ENCODE measurements around the gene PPP1R9B.

The PPP1R9B gene

GRCh38 chr17:50133028-50133768 is 17.3 kb downstream of the PPP1R9B start:
- peaks cover 38% of the 10 kb centered on the region for H3K36me3 ChIP-seq (ENCODE audit: insufficient read depth, low read length)
- H3K4me1 ChIP-seq (ENCODE audit: control insufficient read depth, insufficient read depth, low read length): peaks cover 25% of the 10 kb centered on the region
- no peak overlapping the region for H3K4me2 ChIP-seq (ENCODE audit: low read length)
- H3K9ac ChIP-seq (ENCODE audit: low read depth, low read length): no peak overlapping the region
- H3K4me3 ChIP-seq (ENCODE audit: low read length): no peak overlapping the region
- H3K9me3 ChIP-seq (replicated peaks; ENCODE audit: low read length): no peaks in the 10 kb centered on the region
- H3K27me3 ChIP-seq (ENCODE audit: control insufficient read depth, insufficient read depth, low read length): no peaks in the 10 kb centered on the region

GRCh38 chr17:50132104-50132794 is 18.2 kb downstream of the PPP1R9B start:
- no peak overlapping the region for H3K4me2 ChIP-seq (ENCODE audit: low read length)
- H3K9me3 ChIP-seq (replicated peaks; ENCODE audit: low read length): no peaks in the 10 kb centered on the region
- H3K36me3 ChIP-seq (ENCODE audit: insufficient read depth, low read length): peaks cover 29% of the 10 kb centered on the region
- H3K4me1 ChIP-seq (ENCODE audit: control insufficient read depth, insufficient read depth, low read length): peaks cover 25% of the 10 kb centered on the region
- peaks cover 2% of the 10 kb centered on the region for H3K27me3 ChIP-seq (ENCODE audit: control insufficient read depth, insufficient read depth, low read length)
- H3K9ac ChIP-seq (ENCODE audit: low read depth, low read length): no peak overlapping the region
- H3K4me3 ChIP-seq (ENCODE audit: low read length): no peak overlapping the region

DNA sequence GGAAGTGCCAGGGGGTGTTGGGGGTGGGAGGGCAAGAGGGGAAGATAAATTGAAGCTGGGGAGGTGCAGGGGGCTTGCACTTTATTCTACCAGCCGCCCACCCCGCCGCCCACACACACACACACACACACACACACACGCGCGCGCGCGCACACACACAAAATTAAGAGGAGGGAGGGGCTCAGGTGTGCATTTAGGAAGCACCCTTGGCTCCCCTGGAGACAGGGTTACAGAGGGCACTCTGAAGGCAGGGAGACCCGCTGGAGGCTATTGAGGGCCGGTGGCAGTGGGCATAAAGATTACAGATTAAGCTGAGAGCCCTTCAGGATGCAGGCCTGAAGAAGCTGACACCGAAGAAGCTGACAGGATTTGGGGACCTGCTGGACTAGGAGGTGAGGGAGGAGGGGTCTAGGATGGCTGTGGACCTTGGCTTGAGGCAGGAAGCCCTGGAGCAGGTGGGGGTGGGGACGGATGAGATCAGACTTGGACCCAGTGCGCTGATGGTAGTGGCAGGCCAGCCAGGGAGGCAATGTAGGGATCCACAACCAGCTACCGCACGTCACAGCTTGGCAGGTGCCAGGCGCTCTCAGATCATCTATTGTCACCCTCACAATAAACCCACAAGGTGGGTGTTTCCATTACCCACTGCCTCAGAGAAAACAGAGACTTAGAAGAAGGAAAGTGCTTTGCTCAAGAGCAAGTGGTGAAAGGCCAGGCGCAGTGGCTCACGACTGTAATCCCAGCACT is 19.7 kb downstream of the PPP1R9B start:
- H3K4me2 ChIP-seq (ENCODE audit: low read length): no peak overlapping the region
- H3K4me1 ChIP-seq (ENCODE audit: control insufficient read depth, insufficient read depth, low read length): peaks cover 25% of the 10 kb centered on the region
- H3K27me3 ChIP-seq (ENCODE audit: control insufficient read depth, insufficient read depth, low read length): peaks cover 2% of the 10 kb centered on the region
- H3K36me3 ChIP-seq (ENCODE audit: insufficient read depth, low read length): peaks cover 15% of the 10 kb centered on the region
- H3K9me3 ChIP-seq (replicated peaks; ENCODE audit: low read length): no peaks in the 10 kb centered on the region
- no peak overlapping the region for H3K4me3 ChIP-seq (ENCODE audit: low read length)
- no peak overlapping the region for H3K9ac ChIP-seq (ENCODE audit: low read depth, low read length)

GRCh38 chr17:50129728-50130558 is 20.5 kb downstream of the PPP1R9B start, which contains the start of gene SAMD14:
Gene SAMD14 (minus strand): TSS chr17:50130160. CDS start chr17:50124959, 5,201 bp downstream.
- no peak within 1 kb of the TSS for H3K9ac ChIP-seq (ENCODE audit: low read depth, low read length)

GRCh38 chr17:50129353-50129727 is 21.1 kb downstream of the PPP1R9B start:
- Histone ChIP-seq H3K4me1 (ENCODE audit: control insufficient read depth, insufficient read depth, low read length) (peaks cover 20% of the 10 kb centered on the region), H3K36me3 (ENCODE audit: insufficient read depth, low read length) (peaks cover 5% of the 10 kb centered on the region), H3K27me3 (ENCODE audit: control insufficient read depth, insufficient read depth, low read length) (peaks cover 2% of the 10 kb centered on the region), H3K9ac (ENCODE audit: low read depth, low read length) (no peak overlapping the region), H3K9me3 (replicated peaks; ENCODE audit: low read length) (no peaks in the 10 kb centered on the region), H3K4me2 (ENCODE audit: low read length) (peak overlapping the region; percentile 88), H3K4me3 (ENCODE audit: low read length) (peak overlapping the region; percentile 53)

More at GRCh38 chr17:50129728-50130558, 20.5 kb downstream of the PPP1R9B start, which contains the start of gene SAMD14:
- peak within 1 kb of the TSS; percentile 63 for H3K4me3 ChIP-seq (ENCODE audit: low read length)
- no peaks in the 10 kb centered on the region for H3K9me3 ChIP-seq (replicated peaks; ENCODE audit: low read length)
- H3K27me3 ChIP-seq (ENCODE audit: control insufficient read depth, insufficient read depth, low read length): peaks cover 2% of the 10 kb centered on the region
- peaks cover 25% of the 10 kb centered on the region for H3K4me1 ChIP-seq (ENCODE audit: control insufficient read depth, insufficient read depth, low read length)
- H3K36me3 ChIP-seq (ENCODE audit: insufficient read depth, low read length): peaks cover 10% of the 10 kb centered on the region
- peak within 1 kb of the TSS; percentile 88 for H3K4me2 ChIP-seq (ENCODE audit: low read length)

GRCh38 chr17:50128441-50129352 is 21.8 kb downstream of the PPP1R9B start:
- Histone ChIP-seq H3K9me3 (replicated peaks; ENCODE audit: low read length) (no peaks in the 10 kb centered on the region), H3K4me2 (ENCODE audit: low read length) (no peak overlapping the region), H3K9ac (ENCODE audit: low read depth, low read length) (no peak overlapping the region), H3K27me3 (ENCODE audit: control insufficient read depth, insufficient read depth, low read length) (peaks cover 2% of the 10 kb centered on the region), H3K4me3 (ENCODE audit: low read length) (no peak overlapping the region), H3K36me3 (ENCODE audit: insufficient read depth, low read length) (no peaks in the 10 kb centered on the region), H3K4me1 (ENCODE audit: control insufficient read depth, insufficient read depth, low read length) (peaks cover 13% of the 10 kb centered on the region)

DNA sequence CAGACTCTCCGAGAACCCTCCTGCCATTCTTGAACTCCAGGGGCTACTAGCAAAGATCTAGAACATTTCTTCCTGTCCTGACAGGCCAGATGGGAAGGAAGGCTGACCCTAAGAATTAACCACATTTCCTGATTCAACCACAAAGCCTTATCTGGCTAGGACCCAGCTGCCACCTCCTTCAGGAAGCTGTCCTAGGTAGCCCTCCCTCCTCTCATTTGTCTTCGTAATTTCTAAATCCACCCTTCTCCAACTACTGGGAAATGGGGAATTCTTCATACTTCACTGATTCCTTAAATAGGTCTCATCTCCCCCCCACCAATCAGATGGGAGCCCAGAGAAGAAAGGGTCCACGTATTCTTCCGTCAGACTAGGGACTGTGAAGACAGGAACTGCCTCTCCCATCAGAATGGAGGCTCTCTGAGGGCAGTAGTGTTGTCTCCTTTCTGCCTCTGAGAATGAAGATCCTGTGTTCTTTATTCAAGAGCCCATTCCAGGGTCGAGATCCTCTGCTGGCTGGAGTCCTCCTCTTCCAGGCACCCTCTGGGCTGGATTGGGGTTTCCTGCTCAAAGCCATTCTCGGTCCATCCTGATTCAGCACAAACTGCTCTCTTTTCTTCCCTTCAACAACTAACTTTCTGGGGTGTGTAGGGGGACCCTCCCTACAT is 22.6 kb downstream of the PPP1R9B start:
- Histone ChIP-seq H3K36me3 (ENCODE audit: insufficient read depth, low read length) (no peaks in the 10 kb centered on the region), H3K27me3 (ENCODE audit: control insufficient read depth, insufficient read depth, low read length) (peaks cover 7% of the 10 kb centered on the region), H3K4me2 (ENCODE audit: low read length) (no peak overlapping the region), H3K9ac (ENCODE audit: low read depth, low read length) (no peak overlapping the region), H3K4me1 (ENCODE audit: control insufficient read depth, insufficient read depth, low read length) (peaks cover 4% of the 10 kb centered on the region), H3K9me3 (replicated peaks; ENCODE audit: low read length) (no peaks in the 10 kb centered on the region), H3K4me3 (ENCODE audit: low read length) (no peak overlapping the region)

DNA sequence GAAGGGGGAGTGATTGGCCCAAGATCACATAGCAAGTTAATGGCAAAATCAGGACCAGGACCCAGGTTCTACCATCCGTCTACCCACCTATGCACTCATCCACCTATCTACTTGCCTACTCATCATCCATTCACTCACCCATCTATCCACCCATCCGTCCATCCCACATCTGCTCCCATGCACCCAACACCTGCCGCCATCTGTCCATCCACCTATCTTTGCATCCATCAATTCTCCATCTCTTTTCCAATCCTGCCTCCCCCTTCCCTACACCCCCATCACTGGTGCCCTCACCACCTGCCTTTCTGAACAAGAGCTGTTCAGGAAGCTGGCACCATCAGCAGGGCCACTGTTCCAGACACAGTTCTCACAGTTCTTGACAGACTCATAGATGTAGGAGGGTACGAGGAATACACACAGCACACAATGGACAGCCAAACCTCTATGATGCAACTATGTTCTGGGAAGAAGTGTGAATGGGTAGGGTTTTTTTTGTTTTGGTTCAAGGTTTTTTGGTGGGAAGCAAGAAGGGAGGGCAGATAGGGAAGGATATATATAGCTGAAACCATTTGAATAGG is 25.0 kb downstream of the PPP1R9B start:
- Histone ChIP-seq H3K4me2 (ENCODE audit: low read length) (no peak overlapping the region), H3K36me3 (ENCODE audit: insufficient read depth, low read length) (no peaks in the 10 kb centered on the region), H3K9ac (ENCODE audit: low read depth, low read length) (no peak overlapping the region), H3K4me1 (ENCODE audit: control insufficient read depth, insufficient read depth, low read length) (peaks cover 3% of the 10 kb centered on the region), H3K27me3 (ENCODE audit: control insufficient read depth, insufficient read depth, low read length) (peaks cover 20% of the 10 kb centered on the region), H3K4me3 (ENCODE audit: low read length) (no peak overlapping the region), H3K9me3 (replicated peaks; ENCODE audit: low read length) (no peaks in the 10 kb centered on the region)

- Histone ChIP-seq H3K4me2 (ENCODE audit: low read length) (peak overlapping the region; percentile 16), H3K4me1 (ENCODE audit: control insufficient read depth, insufficient read depth, low read length) (no peaks in the 10 kb centered on the region), H3K27me3 (ENCODE audit: control insufficient read depth, insufficient read depth, low read length) (peaks cover 37% of the 10 kb centered on the region), H3K4me3 (ENCODE audit: low read length) (no peak overlapping the region), H3K9ac (ENCODE audit: low read depth, low read length) (no peak overlapping the region), H3K36me3 (ENCODE audit: insufficient read depth, low read length) (no peaks in the 10 kb centered on the region), H3K9me3 (replicated peaks; ENCODE audit: low read length) (no peaks in the 10 kb centered on the region)
Measured at GRCh38 chr17:50123649-50124349, 26.7 kb downstream of the PPP1R9B start.
